ENCODE results near the gene CACNA2D1.

The CACNA2D1 gene

GRCh38 chr7:82343716-82344115 is 99.9 kb downstream of the CACNA2D1 start:
- DNase-seq (ENCODE audit: low read depth, low spot score): no peak

GRCh38 chr7:82339958-82340357 is 103.6 kb downstream of the CACNA2D1 start:
- DNase-seq (ENCODE audit: low read depth, low spot score): no peak

GRCh38 chr7:82335927-82336326 is 107.7 kb downstream of the CACNA2D1 start:
- DNase-seq (ENCODE audit: low read depth, low spot score): peak; percentile 7

- DNase-seq (ENCODE audit: low read depth, low spot score): no peak
These were observed 108.6 kb downstream of the CACNA2D1 start for GRCh38 chr7:82335001-82335400.

GRCh38 chr7:82331234-82331633 is 112.3 kb downstream of the CACNA2D1 start:
- no peak for DNase-seq (ENCODE audit: low read depth, low spot score)

- no peak for DNase-seq (ENCODE audit: low read depth, low spot score)
These were observed 112.8 kb downstream of the CACNA2D1 start for GRCh38 chr7:82330706-82331215.

GRCh38 chr7:82327898-82328297 is 115.7 kb downstream of the CACNA2D1 start:
- no peak for DNase-seq (ENCODE audit: low read depth, low spot score)

GRCh38 chr7:82325416-82325815 is 118.2 kb downstream of the CACNA2D1 start:
- no peak for DNase-seq (ENCODE audit: low read depth, low spot score)

GRCh38 chr7:82323806-82324205 is 119.8 kb downstream of the CACNA2D1 start:
- peak; percentile 31 for DNase-seq (ENCODE audit: low read depth, low spot score)

GRCh38 chr7:82319674-82320118 is 123.9 kb downstream of the CACNA2D1 start:
- peak; percentile 92 for DNase-seq (ENCODE audit: low read depth, low spot score)

GRCh38 chr7:82318786-82319185 is 124.8 kb downstream of the CACNA2D1 start:
- DNase-seq (ENCODE audit: low read depth, low spot score): no peak

- DNase-seq (ENCODE audit: low read depth, low spot score): no peak
These were observed 125.8 kb downstream of the CACNA2D1 start for GRCh38 chr7:82317760-82318159.

GRCh38 chr7:82317257-82317721 is 126.3 kb downstream of the CACNA2D1 start:
- DNase-seq (ENCODE audit: low read depth, low spot score): no peak

- DNase-seq (ENCODE audit: low read depth, low spot score): no peak
These were observed 130.3 kb downstream of the CACNA2D1 start for GRCh38 chr7:82313269-82313668.

GRCh38 chr7:82312646-82313045 is 130.9 kb downstream of the CACNA2D1 start:
- no peak for DNase-seq (ENCODE audit: low read depth, low spot score)

- no peak for DNase-seq (ENCODE audit: low read depth, low spot score)
These were observed 138.1 kb downstream of the CACNA2D1 start for GRCh38 chr7:82305347-82306005.

GRCh38 chr7:82294865-82295264 is 148.7 kb downstream of the CACNA2D1 start:
- DNase-seq (ENCODE audit: low read depth, low spot score): no peak

GRCh38 chr7:82294382-82294784 is 149.2 kb downstream of the CACNA2D1 start:
- DNase-seq (ENCODE audit: low read depth, low spot score): no peak

GRCh38 chr7:82293467-82293866 is 150.1 kb downstream of the CACNA2D1 start:
- no peak for DNase-seq (ENCODE audit: low read depth, low spot score)

GRCh38 chr7:82291931-82292330 is 151.6 kb downstream of the CACNA2D1 start:
- no peak for DNase-seq (ENCODE audit: low read depth, low spot score)

GRCh38 chr7:82289889-82290288 is 153.7 kb downstream of the CACNA2D1 start:
- DNase-seq (ENCODE audit: low read depth, low spot score): no peak

GRCh38 chr7:82289152-82289535 is 154.4 kb downstream of the CACNA2D1 start:
- no peak for DNase-seq (ENCODE audit: low read depth, low spot score)

- DNase-seq (ENCODE audit: low read depth, low spot score): no peak
These were observed 156.8 kb downstream of the CACNA2D1 start for GRCh38 chr7:82286798-82287140.

All from astrocyte of the hippocampus (primary cell).